ENCODE results near the gene C5orf47. TPM values are rescaled to one million over a fixed set of nuclear protein-coding genes. Genes with fewer than 3 reads are reported as not detected.

Gene C5orf47
- polyA plus RNA-seq, 1 donor (not counting 4 experiments of a cell fraction or from before 2014, with no cell fraction given), result 0.03 TPM

DNA sequence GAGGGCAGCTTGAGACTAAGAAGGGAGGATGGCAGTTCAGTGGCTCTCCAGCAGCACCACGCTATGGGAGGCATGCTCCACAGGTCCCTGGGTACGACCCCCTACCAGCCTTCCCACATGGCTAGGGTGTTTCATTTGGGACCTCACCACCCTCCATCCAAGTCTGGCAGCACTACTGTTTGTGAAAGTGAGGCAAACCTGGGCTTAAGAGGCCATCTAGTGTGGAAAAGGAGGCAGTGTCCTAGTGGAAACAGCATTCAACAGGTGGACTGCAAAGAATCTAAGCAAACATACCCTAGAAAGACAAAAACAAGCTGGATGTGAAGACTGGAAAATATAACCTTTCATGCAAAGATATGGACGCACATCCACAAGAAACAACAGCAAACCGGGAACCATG, 4.8 kb upstream of the C5orf47 start:
- no peak for DNase-seq (ENCODE audit: low read depth, low spot score)

DNA sequence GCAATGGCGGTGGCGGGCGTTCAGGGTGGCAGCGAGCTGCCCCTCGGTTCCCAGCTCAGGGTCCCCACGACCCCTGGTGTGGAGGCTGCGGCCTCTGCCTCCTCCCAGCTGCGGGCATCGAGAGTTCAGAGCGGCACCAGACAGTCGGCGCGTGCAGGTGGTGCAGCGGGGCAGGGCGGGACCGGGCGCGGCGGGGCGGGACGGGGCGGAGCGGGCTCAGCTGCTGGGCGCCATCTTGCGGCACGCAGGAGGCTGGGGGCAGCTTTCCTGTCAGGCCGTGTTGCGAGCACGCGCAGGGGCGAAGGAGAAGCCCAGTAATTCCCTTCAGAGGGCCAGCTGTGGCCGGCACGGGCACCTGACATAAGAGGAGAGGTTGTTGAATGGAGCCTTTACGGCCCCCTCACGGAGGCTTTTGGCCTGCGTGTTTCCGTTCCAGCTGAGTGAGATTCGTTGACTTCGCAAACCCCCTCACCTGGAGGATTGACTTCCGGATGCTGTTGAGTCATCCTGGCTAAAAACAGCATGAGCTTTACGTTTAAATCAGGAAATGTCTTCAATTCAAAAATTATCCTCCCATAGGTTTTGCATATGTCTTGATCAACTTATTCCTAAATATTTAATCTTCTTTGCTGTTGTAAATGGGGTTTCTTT, 587 bp downstream of the C5orf47 start:
- DNase-seq (ENCODE audit: low read depth, low spot score) (no peak), FAIRE-seq (no peak)
- Histone ChIP-seq H3K9me1 (ENCODE audit: control insufficient read depth, extremely low read depth, insufficient read depth, low read length) (no peaks in the 10 kb centered on the region), H3K36me3 (ENCODE audit: control insufficient read depth in 2 of 2, extremely low read depth in 1 of 2, insufficient read depth in 2 of 2, low read length in 2 of 2) (no peaks in the 10 kb centered on the region), H3K4me2 (ENCODE audit: control insufficient read depth, extremely low read depth, insufficient read depth, low read depth, low read length) (no peak overlapping the region), H4K20me1 (ENCODE audit: control insufficient read depth, extremely low read depth, insufficient read depth, low read length) (no peaks in the 10 kb centered on the region), H2AFZ (ENCODE audit: control insufficient read depth, low read length) (no peak overlapping the region), H3K4me3 (ENCODE audit: control insufficient read depth in 2 of 3, extremely low read depth in 1 of 3, insufficient read depth in 2 of 3, low read depth in 1 of 3, low read length in 3 of 3) (no peak overlapping the region), H3K79me2 (ENCODE audit: control insufficient read depth, insufficient read depth, low read length) (no peaks in the 10 kb centered on the region), H3K9me3 (ENCODE audit: control insufficient read depth, low read depth, low read length) (no peaks in the 10 kb centered on the region), H3K9ac (ENCODE audit: control insufficient read depth, extremely low read depth, insufficient read depth, low read length) (no peak overlapping the region), H3K4me1 (ENCODE audit: control insufficient read depth, extremely low read depth, insufficient read depth, low read length) (no peaks in the 10 kb centered on the region), H3K27me3 (ENCODE audit: control insufficient read depth, extremely low read depth, insufficient read depth, low read length) (no peaks in the 10 kb centered on the region), H3K27ac (ENCODE audit: control insufficient read depth, insufficient read depth, low read length) (no peak overlapping the region)
- dilution Hi-C loops (cut with MboI; ENCODE audit: extremely low pct_ligation_motif_present, low sequenced_read_pairs), result no loop called here
- TF ChIP-seq, protein P1, sequence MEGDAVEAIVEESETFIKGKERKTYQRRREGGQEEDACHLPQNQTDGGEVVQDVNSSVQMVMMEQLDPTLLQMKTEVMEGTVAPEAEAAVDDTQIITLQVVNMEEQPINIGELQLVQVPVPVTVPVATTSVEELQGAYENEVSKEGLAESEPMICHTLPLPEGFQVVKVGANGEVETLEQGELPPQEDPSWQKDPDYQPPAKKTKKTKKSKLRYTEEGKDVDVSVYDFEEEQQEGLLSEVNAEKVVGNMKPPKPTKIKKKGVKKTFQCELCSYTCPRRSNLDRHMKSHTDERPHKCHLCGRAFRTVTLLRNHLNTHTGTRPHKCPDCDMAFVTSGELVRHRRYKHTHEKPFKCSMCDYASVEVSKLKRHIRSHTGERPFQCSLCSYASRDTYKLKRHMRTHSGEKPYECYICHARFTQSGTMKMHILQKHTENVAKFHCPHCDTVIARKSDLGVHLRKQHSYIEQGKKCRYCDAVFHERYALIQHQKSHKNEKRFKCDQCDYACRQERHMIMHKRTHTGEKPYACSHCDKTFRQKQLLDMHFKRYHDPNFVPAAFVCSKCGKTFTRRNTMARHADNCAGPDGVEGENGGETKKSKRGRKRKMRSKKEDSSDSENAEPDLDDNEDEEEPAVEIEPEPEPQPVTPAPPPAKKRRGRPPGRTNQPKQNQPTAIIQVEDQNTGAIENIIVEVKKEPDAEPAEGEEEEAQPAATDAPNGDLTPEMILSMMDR (optimal IDR thresholded peaks at IDR 0.05 in 1 of 3, IDR thresholded peaks at IDR 0.05 in 1 of 3, conservative IDR thresholded peaks at IDR 0.05 in 1 of 3; ENCODE audit: extremely low read depth in 1 of 3, insufficient read depth in 2 of 3, low read length in 3 of 3), result no peak
- TF ChIP-seq EZH2 (IDR thresholded peaks at IDR 0.05; ENCODE audit: low read length), result no peak

More for the DNA sequence above, 4.8 kb upstream of the C5orf47 start:
- H3K9me1 ChIP-seq (ENCODE audit: control insufficient read depth, extremely low read depth, insufficient read depth, low read length), result no peaks in the 10 kb centered on the region
- FAIRE-seq, result no peak
- no peaks in the 10 kb centered on the region for H3K9me3 ChIP-seq (ENCODE audit: control insufficient read depth, low read depth, low read length)
- H2AFZ ChIP-seq (ENCODE audit: control insufficient read depth, low read length), result no peak overlapping the region
- no peaks in the 10 kb centered on the region for H3K27me3 ChIP-seq (ENCODE audit: control insufficient read depth, extremely low read depth, insufficient read depth, low read length)
- no peak for TF ChIP-seq EZH2 (IDR thresholded peaks at IDR 0.05; ENCODE audit: low read length)
- TF ChIP-seq, protein P1 (optimal IDR thresholded peaks at IDR 0.05 in 1 of 3, IDR thresholded peaks at IDR 0.05 in 1 of 3, conservative IDR thresholded peaks at IDR 0.05 in 1 of 3; ENCODE audit: extremely low read depth in 1 of 3, insufficient read depth in 2 of 3, low read length in 3 of 3), result peak; percentile 37 to 60 (median 55)
- no peak overlapping the region for H3K9ac ChIP-seq (ENCODE audit: control insufficient read depth, extremely low read depth, insufficient read depth, low read length)
- H3K27ac ChIP-seq (ENCODE audit: control insufficient read depth, insufficient read depth, low read length), result no peak overlapping the region
- H3K4me3 ChIP-seq (ENCODE audit: control insufficient read depth in 2 of 3, extremely low read depth in 1 of 3, insufficient read depth in 2 of 3, low read depth in 1 of 3, low read length in 3 of 3), result no peak overlapping the region
- no peak overlapping the region for H3K4me2 ChIP-seq (ENCODE audit: control insufficient read depth, extremely low read depth, insufficient read depth, low read depth, low read length)
- no peaks in the 10 kb centered on the region for H4K20me1 ChIP-seq (ENCODE audit: control insufficient read depth, extremely low read depth, insufficient read depth, low read length)
- no peaks in the 10 kb centered on the region for H3K36me3 ChIP-seq (ENCODE audit: control insufficient read depth in 2 of 2, extremely low read depth in 1 of 2, insufficient read depth in 2 of 2, low read length in 2 of 2)
- dilution Hi-C loops (cut with MboI; ENCODE audit: extremely low pct_ligation_motif_present, low sequenced_read_pairs), result no loop called here
- H3K4me1 ChIP-seq (ENCODE audit: control insufficient read depth, extremely low read depth, insufficient read depth, low read length), result no peaks in the 10 kb centered on the region
- H3K79me2 ChIP-seq (ENCODE audit: control insufficient read depth, insufficient read depth, low read length), result no peaks in the 10 kb centered on the region

Data from keratinocyte (primary cell).